Measurements from ENCODE around the gene XPNPEP2.

XPNPEP2 gene

DNA sequence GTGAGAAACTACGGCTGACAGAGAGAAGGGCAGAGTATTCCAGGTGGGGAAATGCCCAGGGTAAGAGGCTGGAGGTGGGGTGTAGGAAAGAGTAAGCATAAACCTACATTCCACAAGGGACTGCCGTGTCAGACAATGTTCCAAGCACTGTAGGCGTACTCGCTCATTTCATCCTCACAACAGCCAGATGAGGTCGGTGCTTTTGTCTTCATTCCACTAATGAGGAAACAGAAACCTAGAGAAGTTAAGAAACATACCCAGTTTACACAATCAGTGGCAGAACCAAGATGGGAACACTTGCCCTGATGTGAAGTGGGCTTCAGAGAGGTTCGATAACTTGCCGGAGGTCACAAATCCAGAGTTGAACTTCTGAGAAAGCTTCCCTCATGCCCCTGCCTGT is 45.6 kb downstream of the XPNPEP2 start:
- H3K4me3 ChIP-seq (ENCODE audit: low read depth in 1 of 2, low read length in 2 of 2): peak overlapping the region; percentile 61 to 87; a peak in 3 of 4 replicates

DNA sequence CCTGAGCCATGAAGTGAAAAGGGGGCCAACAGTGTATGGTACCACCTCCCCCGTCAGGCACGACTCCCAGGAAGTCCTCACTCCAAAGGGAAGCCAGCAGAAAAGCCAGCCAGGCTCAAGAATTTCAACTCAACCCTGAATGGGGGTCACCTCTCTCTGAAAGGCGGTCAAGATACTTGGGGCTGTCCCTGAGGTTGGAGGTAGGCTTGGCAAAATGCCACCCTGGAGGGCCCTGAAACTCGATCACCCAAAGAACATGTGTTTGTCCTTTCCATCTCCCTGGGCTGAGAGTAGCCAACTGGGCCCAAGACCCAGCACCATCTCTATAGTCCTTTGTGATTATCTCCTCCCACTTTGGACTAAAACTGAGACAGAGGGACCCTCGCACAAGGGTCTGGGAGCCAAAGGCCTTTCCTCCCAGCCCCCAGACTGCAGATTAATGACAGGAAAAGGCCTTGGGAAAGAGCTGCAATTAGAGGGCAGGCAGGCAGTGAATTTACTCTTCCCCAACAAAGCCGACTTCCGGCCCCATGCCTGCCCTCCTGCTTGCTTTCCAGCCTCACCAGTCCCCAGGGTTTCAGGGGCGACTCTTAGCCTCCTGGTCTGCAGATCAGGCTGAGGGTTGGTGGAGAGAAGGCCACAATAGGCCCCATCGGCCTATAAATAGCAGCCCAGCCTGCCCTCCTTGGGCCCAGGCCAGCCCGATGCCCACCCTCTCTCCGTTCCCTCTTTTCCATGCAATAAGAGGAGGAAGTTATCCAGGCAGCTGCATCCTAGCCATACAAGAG is 46.6 kb downstream of the XPNPEP2 start:
- H3K4me3 ChIP-seq (ENCODE audit: low read depth in 1 of 2, low read length in 2 of 2): peak overlapping the region; percentile 12 to 51; a peak in 3 of 4 replicates
- H3K27ac ChIP-seq (ENCODE audit: low read length): peak overlapping the region; percentile 83
- H2AFZ ChIP-seq (ENCODE audit: low read depth, low read length): no peak overlapping the region
- H3K4me2 ChIP-seq (ENCODE audit: insufficient read depth, low read length): peak overlapping the region; percentile 92
- no peaks in the 10 kb centered on the region for H3K9me3 ChIP-seq (ENCODE audit: insufficient read depth, low read length, severe bottlenecking)
- no peaks in the 10 kb centered on the region for H3K27me3 ChIP-seq (ENCODE audit: insufficient read depth, low read length, poor library complexity)
- H3K36me3 ChIP-seq (ENCODE audit: insufficient read depth, low read length): peaks cover 93% of the 10 kb centered on the region
- no peak for ATAC-seq (ENCODE audit: insufficient read depth, low read depth)
- peak; percentile 20 for DNase-seq
- H3K79me2 ChIP-seq (ENCODE audit: insufficient read depth, low read length): peaks cover 95% of the 10 kb centered on the region
- peaks cover 68% of the 10 kb centered on the region for H3K4me1 ChIP-seq (ENCODE audit: insufficient read depth, low read length)
- TF ChIP-seq, protein P1, sequence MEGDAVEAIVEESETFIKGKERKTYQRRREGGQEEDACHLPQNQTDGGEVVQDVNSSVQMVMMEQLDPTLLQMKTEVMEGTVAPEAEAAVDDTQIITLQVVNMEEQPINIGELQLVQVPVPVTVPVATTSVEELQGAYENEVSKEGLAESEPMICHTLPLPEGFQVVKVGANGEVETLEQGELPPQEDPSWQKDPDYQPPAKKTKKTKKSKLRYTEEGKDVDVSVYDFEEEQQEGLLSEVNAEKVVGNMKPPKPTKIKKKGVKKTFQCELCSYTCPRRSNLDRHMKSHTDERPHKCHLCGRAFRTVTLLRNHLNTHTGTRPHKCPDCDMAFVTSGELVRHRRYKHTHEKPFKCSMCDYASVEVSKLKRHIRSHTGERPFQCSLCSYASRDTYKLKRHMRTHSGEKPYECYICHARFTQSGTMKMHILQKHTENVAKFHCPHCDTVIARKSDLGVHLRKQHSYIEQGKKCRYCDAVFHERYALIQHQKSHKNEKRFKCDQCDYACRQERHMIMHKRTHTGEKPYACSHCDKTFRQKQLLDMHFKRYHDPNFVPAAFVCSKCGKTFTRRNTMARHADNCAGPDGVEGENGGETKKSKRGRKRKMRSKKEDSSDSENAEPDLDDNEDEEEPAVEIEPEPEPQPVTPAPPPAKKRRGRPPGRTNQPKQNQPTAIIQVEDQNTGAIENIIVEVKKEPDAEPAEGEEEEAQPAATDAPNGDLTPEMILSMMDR (IDR thresholded peaks at IDR 0.05; ENCODE audit: borderline replicate concordance, extremely low read depth, low read length, poor library complexity, severe bottlenecking): no peak
- TF ChIP-seq EZH2 (IDR thresholded peaks at IDR 0.05; ENCODE audit: borderline replicate concordance, low read depth, low read length, severe bottlenecking): no peak
- H4K20me1 ChIP-seq (ENCODE audit: insufficient read depth, low read length): peaks cover 76% of the 10 kb centered on the region
- peak overlapping the region; percentile 96 for H3K9ac ChIP-seq (ENCODE audit: low read depth, low read length)

More for the DNA sequence above, 45.6 kb downstream of the XPNPEP2 start:
- DNase-seq (peak; percentile 37), ATAC-seq (ENCODE audit: insufficient read depth, low read depth) (no peak)
- peak overlapping the region; percentile 92 for H3K4me2 ChIP-seq (ENCODE audit: insufficient read depth, low read length)
- H3K79me2 ChIP-seq (ENCODE audit: insufficient read depth, low read length): peaks cover 95% of the 10 kb centered on the region
- peak overlapping the region; percentile 96 for H3K9ac ChIP-seq (ENCODE audit: low read depth, low read length)
- no peaks in the 10 kb centered on the region for H3K9me3 ChIP-seq (ENCODE audit: insufficient read depth, low read length, severe bottlenecking)
- no peaks in the 10 kb centered on the region for H3K27me3 ChIP-seq (ENCODE audit: insufficient read depth, low read length, poor library complexity)
- peaks cover 69% of the 10 kb centered on the region for H4K20me1 ChIP-seq (ENCODE audit: insufficient read depth, low read length)
- H3K36me3 ChIP-seq (ENCODE audit: insufficient read depth, low read length): peaks cover 88% of the 10 kb centered on the region
- peaks cover 65% of the 10 kb centered on the region for H3K4me1 ChIP-seq (ENCODE audit: insufficient read depth, low read length)
- H2AFZ ChIP-seq (ENCODE audit: low read depth, low read length): no peak overlapping the region
- H3K27ac ChIP-seq (ENCODE audit: low read length): peak overlapping the region; percentile 98
- no peak for TF ChIP-seq EZH2 (IDR thresholded peaks at IDR 0.05; ENCODE audit: borderline replicate concordance, low read depth, low read length, severe bottlenecking)
- TF ChIP-seq, protein P1 (IDR thresholded peaks at IDR 0.05; ENCODE audit: borderline replicate concordance, extremely low read depth, low read length, poor library complexity, severe bottlenecking): no peak

DNA sequence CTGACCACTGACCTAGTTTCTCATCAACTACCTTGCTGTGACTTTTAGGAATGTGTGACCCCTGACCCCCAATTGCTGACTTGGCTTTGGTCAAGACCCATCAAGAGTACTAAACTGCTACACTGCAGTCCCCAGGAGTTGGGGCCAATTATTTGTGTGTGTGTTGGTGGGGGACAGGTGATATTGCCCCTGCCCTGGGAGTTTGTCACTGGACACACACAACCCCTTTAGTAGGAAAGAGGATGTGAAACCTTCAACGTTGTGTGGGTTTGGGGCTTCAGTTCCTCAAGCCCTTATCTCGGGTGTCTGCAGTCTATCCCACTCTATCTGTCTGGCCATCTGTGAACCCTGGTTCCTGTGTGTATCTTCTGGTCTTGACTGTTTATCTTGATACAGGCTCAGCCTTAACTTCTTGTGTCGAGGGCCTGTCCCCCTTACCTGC is 47.5 kb downstream of the XPNPEP2 start:
- Histone ChIP-seq H3K9me3 (ENCODE audit: insufficient read depth, low read length, severe bottlenecking) (no peaks in the 10 kb centered on the region), H2AFZ (ENCODE audit: low read depth, low read length) (no peak overlapping the region), H3K4me1 (ENCODE audit: insufficient read depth, low read length) (peaks cover 74% of the 10 kb centered on the region), H3K4me3 (ENCODE audit: low read depth in 1 of 2, low read length in 2 of 2) (peak overlapping the region in 1 of 2 experiments; percentile 51; a peak in 2 of 4 replicates), H3K36me3 (ENCODE audit: insufficient read depth, low read length) (peaks cover 94% of the 10 kb centered on the region), H3K4me2 (ENCODE audit: insufficient read depth, low read length) (peak overlapping the region; percentile 92), H4K20me1 (ENCODE audit: insufficient read depth, low read length) (peaks cover 85% of the 10 kb centered on the region), H3K27ac (ENCODE audit: low read length) (peak overlapping the region; percentile 83), H3K27me3 (ENCODE audit: insufficient read depth, low read length, poor library complexity) (no peaks in the 10 kb centered on the region), H3K79me2 (ENCODE audit: insufficient read depth, low read length) (peaks cover 96% of the 10 kb centered on the region), H3K9ac (ENCODE audit: low read depth, low read length) (peak overlapping the region; percentile 96)
- ATAC-seq (ENCODE audit: insufficient read depth, low read depth): no peak
- TF ChIP-seq, protein P1 (IDR thresholded peaks at IDR 0.05; ENCODE audit: borderline replicate concordance, extremely low read depth, low read length, poor library complexity, severe bottlenecking): no peak
- no peak for TF ChIP-seq EZH2 (IDR thresholded peaks at IDR 0.05; ENCODE audit: borderline replicate concordance, low read depth, low read length, severe bottlenecking)
- no peak for DNase-seq

Measured in DND-41 (cell line).